ENCODE measurements around the gene TMEM143. TPM values are rescaled to one million over a fixed set of nuclear protein-coding genes. Genes with fewer than 3 reads are reported as not detected.

Gene TMEM143
- total and polyA plus RNA-seq, 4 donors, result 4.1 to 12.3 (median 9.3) TPM

DNA sequence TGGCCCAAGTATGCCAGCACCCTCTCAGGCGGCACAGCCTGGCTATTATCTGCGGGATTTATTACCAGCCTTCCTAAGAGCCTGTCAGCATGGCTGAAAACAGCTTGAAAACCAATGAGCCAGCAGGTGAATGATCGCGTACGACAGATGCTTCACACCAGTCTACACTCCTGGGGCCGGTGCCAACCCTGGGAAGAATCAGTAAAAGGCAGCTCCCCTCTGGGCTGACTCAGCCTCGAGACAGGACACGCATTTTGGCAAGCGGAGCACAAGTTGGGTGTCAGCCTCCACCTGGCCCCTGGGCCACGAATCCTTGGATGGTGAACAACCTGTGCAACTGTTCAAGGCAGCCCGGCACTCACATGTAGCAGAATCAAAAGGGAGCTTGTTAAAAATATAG is 22.7 kb downstream of the TMEM143 start:
- DNase-seq, result no peak
- TF ChIP-seq, protein P1, sequence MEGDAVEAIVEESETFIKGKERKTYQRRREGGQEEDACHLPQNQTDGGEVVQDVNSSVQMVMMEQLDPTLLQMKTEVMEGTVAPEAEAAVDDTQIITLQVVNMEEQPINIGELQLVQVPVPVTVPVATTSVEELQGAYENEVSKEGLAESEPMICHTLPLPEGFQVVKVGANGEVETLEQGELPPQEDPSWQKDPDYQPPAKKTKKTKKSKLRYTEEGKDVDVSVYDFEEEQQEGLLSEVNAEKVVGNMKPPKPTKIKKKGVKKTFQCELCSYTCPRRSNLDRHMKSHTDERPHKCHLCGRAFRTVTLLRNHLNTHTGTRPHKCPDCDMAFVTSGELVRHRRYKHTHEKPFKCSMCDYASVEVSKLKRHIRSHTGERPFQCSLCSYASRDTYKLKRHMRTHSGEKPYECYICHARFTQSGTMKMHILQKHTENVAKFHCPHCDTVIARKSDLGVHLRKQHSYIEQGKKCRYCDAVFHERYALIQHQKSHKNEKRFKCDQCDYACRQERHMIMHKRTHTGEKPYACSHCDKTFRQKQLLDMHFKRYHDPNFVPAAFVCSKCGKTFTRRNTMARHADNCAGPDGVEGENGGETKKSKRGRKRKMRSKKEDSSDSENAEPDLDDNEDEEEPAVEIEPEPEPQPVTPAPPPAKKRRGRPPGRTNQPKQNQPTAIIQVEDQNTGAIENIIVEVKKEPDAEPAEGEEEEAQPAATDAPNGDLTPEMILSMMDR (IDR thresholded peaks at IDR 0.05; ENCODE audit: control extremely low read depth, extremely low read depth), result no peak
- WGBS, 2 donors, result 94 to 97% methylated on average over 11 of the region's 11 CpGs

DNA sequence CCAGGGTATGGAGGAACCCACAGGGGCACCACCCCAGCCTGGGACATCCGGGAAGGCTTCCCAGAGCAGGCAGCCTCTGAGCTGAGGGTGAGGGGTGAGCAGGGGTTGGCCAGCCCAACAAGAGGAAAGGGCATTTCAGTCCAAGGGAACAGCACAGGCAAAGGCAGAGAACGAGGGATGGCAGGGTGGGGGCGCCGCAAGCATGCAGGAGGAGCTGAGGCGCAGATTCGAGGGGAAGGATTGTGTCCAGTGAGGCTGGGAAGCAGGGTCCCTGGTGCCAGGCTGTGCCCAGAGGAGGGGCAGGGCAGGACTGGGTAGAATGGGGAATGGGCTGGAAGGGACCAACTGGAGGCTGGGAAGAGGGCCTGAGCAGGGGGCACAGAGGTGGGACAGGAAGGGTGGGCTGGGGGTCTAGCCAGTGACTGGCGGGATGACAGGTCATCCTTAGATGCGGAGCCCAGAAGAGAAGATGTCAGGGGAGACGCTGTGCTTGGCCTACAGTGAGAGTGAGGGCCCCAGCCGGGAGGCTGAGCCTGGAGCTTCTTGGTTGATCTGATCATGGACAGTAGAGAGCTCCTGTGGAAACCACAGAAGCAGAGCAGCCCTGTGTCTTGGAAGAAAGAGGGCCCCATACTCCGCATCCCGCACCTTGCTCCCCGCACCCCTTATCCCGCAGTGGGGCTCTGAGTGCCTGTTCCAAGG is 24.8 kb downstream of the TMEM143 start:
- WGBS, 2 donors, result 91 to 95% methylated on average over 14 of the region's 14 CpGs
- Histone ChIP-seq H3K4me3 (no peak overlapping the region), H3K4me1 (ENCODE audit: control insufficient read depth in 5 of 5, insufficient read depth in 5 of 5, low read length in 5 of 5) (peaks cover 0 to 1% (median 0%) of the 10 kb centered on the region in 5 donors), H3K27ac (ENCODE audit: low read depth in 1 of 2, low read length in 1 of 2) (no peak overlapping the region), H3K36me3 (ENCODE audit: control insufficient read depth in 4 of 4, insufficient read depth in 4 of 4, low read length in 4 of 4) (peaks cover 0 to 2% (median 0%) of the 10 kb centered on the region in 4 donors), H3K9ac (ENCODE audit: insufficient read depth in 1 of 2, low read length in 2 of 2) (no peak overlapping the region), H3K27me3 (ENCODE audit: control insufficient read depth in 3 of 3, insufficient read depth in 3 of 3, low read length in 2 of 3) (no peaks in the 10 kb centered on the region), H3K9me3 (ENCODE audit: control insufficient read depth in 4 of 4, insufficient read depth in 3 of 4, low read length in 3 of 4) (no peaks in the 10 kb centered on the region)
- TF ChIP-seq, protein P1 (IDR thresholded peaks at IDR 0.05; ENCODE audit: control extremely low read depth, extremely low read depth), result no peak
- no peak for DNase-seq
- no peak for ATAC-seq (ENCODE audit: insufficient read depth, low FRiP score)

More for the DNA sequence above, 22.7 kb downstream of the TMEM143 start:
- no peak for ATAC-seq (ENCODE audit: insufficient read depth, low FRiP score)
- Histone ChIP-seq H3K36me3 (ENCODE audit: control insufficient read depth in 4 of 4, insufficient read depth in 4 of 4, low read length in 4 of 4) (peaks cover 0 to 2% (median 0%) of the 10 kb centered on the region in 4 donors), H3K9me3 (ENCODE audit: control insufficient read depth in 4 of 4, insufficient read depth in 3 of 4, low read length in 3 of 4) (no peaks in the 10 kb centered on the region), H3K4me1 (ENCODE audit: control insufficient read depth in 5 of 5, insufficient read depth in 5 of 5, low read length in 5 of 5) (no peaks in the 10 kb centered on the region), H3K4me3 (no peak overlapping the region), H3K27ac (ENCODE audit: low read depth in 1 of 2, low read length in 1 of 2) (no peak overlapping the region), H3K9ac (ENCODE audit: insufficient read depth in 1 of 2, low read length in 2 of 2) (no peak overlapping the region), H3K27me3 (ENCODE audit: control insufficient read depth in 3 of 3, insufficient read depth in 3 of 3, low read length in 2 of 3) (no peaks in the 10 kb centered on the region)

DNA sequence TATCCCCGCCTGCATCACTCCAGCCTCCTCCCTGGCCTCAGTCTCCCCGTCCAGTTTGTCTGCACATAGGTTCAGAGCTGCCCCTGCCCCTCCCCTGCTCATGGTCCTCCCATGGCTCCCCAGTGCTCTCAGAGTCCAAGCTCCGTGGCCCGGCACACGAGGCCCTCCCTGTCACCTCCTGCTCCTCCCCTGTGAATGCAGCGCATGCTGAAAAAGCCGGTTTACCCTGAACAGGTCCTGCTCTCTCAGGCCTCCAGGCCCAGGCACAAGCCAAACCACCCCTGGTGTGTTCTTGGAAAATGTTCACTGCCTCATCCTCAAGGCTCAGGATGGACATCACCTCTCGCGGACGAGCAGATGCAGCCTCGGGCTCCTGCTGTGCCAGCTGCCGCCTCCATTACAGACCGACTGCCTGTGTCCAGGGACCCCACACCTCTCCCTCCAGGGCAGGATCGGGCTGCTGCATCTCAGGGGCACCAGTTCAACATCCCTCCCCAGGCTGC is 25.4 kb downstream of the TMEM143 start:
- Histone ChIP-seq H3K4me3 (no peak overlapping the region), H3K9me3 (ENCODE audit: control insufficient read depth in 4 of 4, insufficient read depth in 3 of 4, low read length in 3 of 4) (no peaks in the 10 kb centered on the region), H3K27ac (ENCODE audit: low read depth in 1 of 2, low read length in 1 of 2) (no peak overlapping the region), H3K9ac (ENCODE audit: insufficient read depth in 1 of 2, low read length in 2 of 2) (no peak overlapping the region), H3K4me1 (ENCODE audit: control insufficient read depth in 5 of 5, insufficient read depth in 5 of 5, low read length in 5 of 5) (peaks cover 0 to 4% (median 0%) of the 10 kb centered on the region in 5 donors), H3K27me3 (ENCODE audit: control insufficient read depth in 3 of 3, insufficient read depth in 3 of 3, low read length in 2 of 3) (no peaks in the 10 kb centered on the region), H3K36me3 (ENCODE audit: control insufficient read depth in 4 of 4, insufficient read depth in 4 of 4, low read length in 4 of 4) (peaks cover 0 to 2% (median 0%) of the 10 kb centered on the region in 4 donors)
- ATAC-seq (ENCODE audit: insufficient read depth, low FRiP score) (no peak), DNase-seq (no peak)
- 95 to 97% methylated on average over 14 of the region's 14 CpGs for WGBS, 2 donors
- TF ChIP-seq, protein P1 (IDR thresholded peaks at IDR 0.05; ENCODE audit: control extremely low read depth, extremely low read depth), result no peak
